OCI-LY3 (cell line): ENCODE data around the gene CACNA2D2.

Experiments
- H2AFZ ChIP-seq: fragments of 200-600, 300-600 bp; shearing (Covaris generic); 2 replicates; pipeline ENCODE4 v1.6.0; 2014; ENCODE audit warnings: antibody characterized with exemption, low read depth, low read length
- H3K27ac ChIP-seq: fragments of 200-600, 300-600 bp; sonication (generic); 2 replicates; pipeline ENCODE4 v1.5.1; 2014; ENCODE audit warnings: mild to moderate bottlenecking, low read length, moderate library complexity, mixed read lengths
- H3K27me3 ChIP-seq: fragments of 200-600, 300-600 bp; sonication (generic); 2 replicates; pipeline ENCODE4 v1.6.1; 2014; ENCODE audit warnings: low read depth, low read length, mixed read lengths
- H3K36me3 ChIP-seq: fragments of 200-600, 300-600 bp; sonication (generic); replicated peaks from 2 replicates; pipeline ENCODE3; 2014; ENCODE audit warnings: low read depth, low read length, mixed read lengths
- H3K4me1 ChIP-seq: fragments of 300-600, 200-600 bp; sonication (generic); 2 replicates; pipeline ENCODE4 v1.6.1; 2014; ENCODE audit warnings: low read length, mixed read lengths
- H3K4me2 ChIP-seq: fragments of 200-600, 300-600 bp; sonication (generic); 2 replicates; pipeline ENCODE4 v1.6.1; 2014; ENCODE audit warnings: low read length, mixed read lengths
- H3K4me3 ChIP-seq: fragments of 300-600, 200-600 bp; sonication (generic); 2 replicates; pipeline ENCODE4 v1.5.1; 2014; ENCODE audit warnings: antibody characterized with exemption, mild to moderate bottlenecking, low read length, moderate library complexity
- H3K79me2 ChIP-seq: fragments of 300-600, 200-600 bp; shearing (Covaris generic); 2 replicates; pipeline ENCODE4 v1.6.1; 2014; ENCODE audit warnings: mild to moderate bottlenecking, low read length, mixed read lengths
- H3K9ac ChIP-seq: fragments of 300-600, 200-600 bp; shearing (Covaris generic); 2 replicates; pipeline ENCODE4 v1.6.0; 2014; ENCODE audit warnings: mild to moderate bottlenecking, low read length, moderate library complexity
- H3K9me3 ChIP-seq: fragments of 200-600, 300-600 bp; shearing (Covaris generic); 2 replicates; pipeline ENCODE4 v1.6.1; 2014; ENCODE audit warnings: low read length, mixed read lengths; ENCODE audit not compliant: insufficient read depth
- H4K20me1 ChIP-seq: fragments of 200-600, 300-600 bp; sonication (generic); 2 replicates; pipeline ENCODE4 v1.6.1; 2016; ENCODE audit warnings: low read length, mixed read lengths; ENCODE audit not compliant: insufficient read depth
- EZH2phosphoT487 ChIP-seq: fragments of 200-600 bp; shearing (Covaris generic); IDR thresholded peaks from 2 replicates; pipeline ENCODE4 v1.6.1; 2018; ENCODE audit warnings: antibody characterized with exemption, mixed run types, low read depth
- TF ChIP-seq, protein P1 (sequence below): fragments of 200-600, 300-600 bp; sonication (generic); IDR thresholded peaks from 2 replicates; pipeline ENCODE4 v1.5.1; 2014; ENCODE audit warnings: antibody characterized with exemption, low read length, low read depth

Gene CACNA2D2

DNA sequence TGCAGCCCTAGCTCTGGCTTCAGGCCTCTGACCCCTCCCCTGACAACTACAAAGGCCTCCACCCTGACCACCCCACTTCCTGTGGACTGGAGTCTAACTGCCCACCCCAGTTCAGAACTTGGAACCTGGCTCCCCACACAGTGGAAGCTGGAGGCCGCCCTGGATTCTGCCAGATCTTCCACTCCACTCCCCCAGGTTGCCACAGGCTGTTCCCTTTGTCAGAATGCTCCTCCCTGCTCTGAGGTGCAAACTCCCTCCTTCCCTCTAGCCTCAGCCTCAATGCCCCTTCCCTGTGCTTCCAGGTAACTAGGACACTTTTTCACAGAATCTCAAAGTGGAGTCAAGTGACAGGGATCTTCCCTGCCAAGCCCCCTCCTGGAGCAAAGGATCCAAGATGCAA, 81.3 kb downstream of the CACNA2D2 start:
- no peaks in the 10 kb centered on the region for H3K36me3 ChIP-seq
- no peak overlapping the region for H2AFZ ChIP-seq
- no peak overlapping the region for H3K27ac ChIP-seq
- no peak overlapping the region for H3K9ac ChIP-seq
- no peak overlapping the region for H3K4me3 ChIP-seq
- H4K20me1 ChIP-seq = no peaks in the 10 kb centered on the region
- no peak overlapping the region for H3K4me2 ChIP-seq
- no peaks in the 10 kb centered on the region for H3K9me3 ChIP-seq
- peaks cover 3% of the 10 kb centered on the region; the same call in 1 of the 2 replicates for H3K4me1 ChIP-seq
- H3K79me2 ChIP-seq = no peaks in the 10 kb centered on the region
- TF ChIP-seq EZH2phosphoT487 = no peak
- TF ChIP-seq, protein P1, sequence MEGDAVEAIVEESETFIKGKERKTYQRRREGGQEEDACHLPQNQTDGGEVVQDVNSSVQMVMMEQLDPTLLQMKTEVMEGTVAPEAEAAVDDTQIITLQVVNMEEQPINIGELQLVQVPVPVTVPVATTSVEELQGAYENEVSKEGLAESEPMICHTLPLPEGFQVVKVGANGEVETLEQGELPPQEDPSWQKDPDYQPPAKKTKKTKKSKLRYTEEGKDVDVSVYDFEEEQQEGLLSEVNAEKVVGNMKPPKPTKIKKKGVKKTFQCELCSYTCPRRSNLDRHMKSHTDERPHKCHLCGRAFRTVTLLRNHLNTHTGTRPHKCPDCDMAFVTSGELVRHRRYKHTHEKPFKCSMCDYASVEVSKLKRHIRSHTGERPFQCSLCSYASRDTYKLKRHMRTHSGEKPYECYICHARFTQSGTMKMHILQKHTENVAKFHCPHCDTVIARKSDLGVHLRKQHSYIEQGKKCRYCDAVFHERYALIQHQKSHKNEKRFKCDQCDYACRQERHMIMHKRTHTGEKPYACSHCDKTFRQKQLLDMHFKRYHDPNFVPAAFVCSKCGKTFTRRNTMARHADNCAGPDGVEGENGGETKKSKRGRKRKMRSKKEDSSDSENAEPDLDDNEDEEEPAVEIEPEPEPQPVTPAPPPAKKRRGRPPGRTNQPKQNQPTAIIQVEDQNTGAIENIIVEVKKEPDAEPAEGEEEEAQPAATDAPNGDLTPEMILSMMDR = no peak
- peaks cover 11% of the 10 kb centered on the region; the same call in 1 of the 2 replicates for H3K27me3 ChIP-seq

GRCh38 chr3:50419595-50420370, 83.7 kb downstream of the CACNA2D2 start:
- no peak overlapping the region for H2AFZ ChIP-seq

DNA sequence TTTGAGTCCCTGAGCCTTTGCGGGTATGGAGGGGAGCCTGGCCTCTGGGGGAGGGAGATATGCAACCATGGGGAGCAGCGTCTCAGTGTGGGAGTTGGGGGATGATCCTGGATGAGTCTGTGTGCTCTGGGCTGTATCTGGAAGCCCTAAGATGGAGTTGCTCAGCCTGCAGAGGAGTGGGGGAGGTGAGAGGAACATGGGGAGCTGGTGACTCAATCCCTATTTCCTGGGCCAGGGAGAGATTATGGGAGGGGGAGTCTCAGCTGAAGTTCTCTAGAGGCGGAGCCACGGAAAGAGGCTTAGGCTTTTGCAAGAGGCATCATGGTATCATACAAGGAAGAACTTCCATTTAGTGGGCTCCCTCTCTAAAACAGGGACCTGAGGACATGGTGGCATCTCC, 84.6 kb downstream of the CACNA2D2 start:
- no peak for TF ChIP-seq EZH2phosphoT487
- TF ChIP-seq, protein P1 = no peak
- no peaks in the 10 kb centered on the region for H3K79me2 ChIP-seq
- H3K4me3 ChIP-seq = no peak overlapping the region
- H3K27ac ChIP-seq = no peak overlapping the region
- no peaks in the 10 kb centered on the region for H4K20me1 ChIP-seq
- H3K4me2 ChIP-seq = no peak overlapping the region
- H3K9me3 ChIP-seq = no peaks in the 10 kb centered on the region
- H3K27me3 ChIP-seq = peaks cover 15% of the 10 kb centered on the region; the same call in 1 of the 2 replicates
- peaks cover 3% of the 10 kb centered on the region; the same call in 1 of the 2 replicates for H3K4me1 ChIP-seq
- no peak overlapping the region for H3K9ac ChIP-seq
- H2AFZ ChIP-seq = no peak overlapping the region
- no peaks in the 10 kb centered on the region for H3K36me3 ChIP-seq

More at GRCh38 chr3:50419595-50420370, 83.7 kb downstream of the CACNA2D2 start:
- Histone ChIP-seq H3K4me3 (no peak overlapping the region), H3K4me1 (peaks cover 3% of the 10 kb centered on the region; the same call in 1 of the 2 replicates), H3K27me3 (peaks cover 15% of the 10 kb centered on the region; the same call in 1 of the 2 replicates), H3K79me2 (no peaks in the 10 kb centered on the region), H4K20me1 (no peaks in the 10 kb centered on the region), H3K36me3 (no peaks in the 10 kb centered on the region), H3K27ac (no peak overlapping the region), H3K9me3 (no peaks in the 10 kb centered on the region), H3K4me2 (no peak overlapping the region), H3K9ac (no peak overlapping the region)
- TF ChIP-seq, protein P1 = no peak
- TF ChIP-seq EZH2phosphoT487 = no peak

GRCh38 chr3:50417637-50418033, 85.8 kb downstream of the CACNA2D2 start:
- H3K4me1 ChIP-seq = no peaks in the 10 kb centered on the region; the same call in 1 of the 2 replicates
- TF ChIP-seq EZH2phosphoT487 = no peak
- TF ChIP-seq, protein P1 = no peak
- H2AFZ ChIP-seq = no peak overlapping the region
- H3K9me3 ChIP-seq = no peaks in the 10 kb centered on the region
- H3K27ac ChIP-seq = no peak overlapping the region
- H3K4me2 ChIP-seq = no peak overlapping the region
- no peaks in the 10 kb centered on the region for H3K79me2 ChIP-seq
- H4K20me1 ChIP-seq = no peaks in the 10 kb centered on the region
- no peaks in the 10 kb centered on the region for H3K36me3 ChIP-seq
- H3K9ac ChIP-seq = no peak overlapping the region
- peaks cover 7% of the 10 kb centered on the region; the same call in 1 of the 2 replicates for H3K27me3 ChIP-seq
- no peak overlapping the region for H3K4me3 ChIP-seq
